Activated effector memory CD4-positive, alpha-beta T cell treated with anti-CD3 and anti-CD28 coated beads, Interleukin-2, amount 50 U/mL, for 16 hours (primary cell): ENCODE results near the gene SH3PXD2B.

Experiments used
- DNase-seq: peaks from one replicate; pipeline ENCODE4 v3.0.0-alpha.2; 2020

Gene SH3PXD2B

GRCh38 chr5:172454358-172455086 is at the start of gene SH3PXD2B:
Gene SH3PXD2B, minus strand, starts transcription at chr5:172454525. Its CDS starts 173 bp downstream, at chr5:172454352.
- DNase-seq, result peak; percentile 69

- peak; percentile 41 for DNase-seq
These were observed 48.6 kb upstream of the SH3PXD2B start for GRCh38 chr5:172502969-172503368.

GRCh38 chr5:172502410-172502809 is 48.1 kb upstream of the SH3PXD2B start:
- DNase-seq, result peak; percentile 12

- peak; percentile 19 for DNase-seq
These were observed 47.5 kb upstream of the SH3PXD2B start for GRCh38 chr5:172501708-172502320.

GRCh38 chr5:172499287-172499686 is 45.0 kb upstream of the SH3PXD2B start:
- peak; percentile 12 for DNase-seq

- peak; percentile 27 for DNase-seq
These were observed 44.3 kb upstream of the SH3PXD2B start for GRCh38 chr5:172498431-172499129.

- DNase-seq, result peak; percentile 33
These were observed 43.4 kb upstream of the SH3PXD2B start for GRCh38 chr5:172497591-172498255.

- DNase-seq, result peak; percentile 34
These were observed 42.5 kb upstream of the SH3PXD2B start for GRCh38 chr5:172496671-172497371.

GRCh38 chr5:172494630-172495505 is 40.5 kb upstream of the SH3PXD2B start:
- peak; percentile 41 for DNase-seq

- no peak for DNase-seq
These were observed 39.6 kb upstream of the SH3PXD2B start for GRCh38 chr5:172493906-172494305.

- peak; percentile 16 for DNase-seq
These were observed 39.1 kb upstream of the SH3PXD2B start for GRCh38 chr5:172493461-172493860.

GRCh38 chr5:172493002-172493401 is 38.7 kb upstream of the SH3PXD2B start:
- DNase-seq, result peak; percentile 46

GRCh38 chr5:172492097-172492840 is 37.9 kb upstream of the SH3PXD2B start:
- DNase-seq, result peak; percentile 56

- DNase-seq, result peak; percentile 43
These were observed 37.2 kb upstream of the SH3PXD2B start for GRCh38 chr5:172491481-172491880.

- peak; percentile 60 for DNase-seq
These were observed 36.5 kb upstream of the SH3PXD2B start for GRCh38 chr5:172490514-172491461.

- peak; percentile 39 for DNase-seq
These were observed 33.9 kb upstream of the SH3PXD2B start for GRCh38 chr5:172488221-172488620.

GRCh38 chr5:172487671-172488070 is 33.3 kb upstream of the SH3PXD2B start:
- peak; percentile 42 for DNase-seq

- DNase-seq, result no peak
These were observed 32.6 kb upstream of the SH3PXD2B start for GRCh38 chr5:172486912-172487311.

GRCh38 chr5:172486451-172486850 is 32.1 kb upstream of the SH3PXD2B start:
- DNase-seq, result no peak
